NB4 (cell line): ENCODE measurements around the gene NLRP2B.
"Not testable (repeated sequence)": the region's sequence is repeated elsewhere in the genome, so short reads cannot be mapped to it uniquely, and the experiment has no call there.

ENCODE experiments used
- DNase-seq: peaks from one replicate; pipeline ENCODE4 v3.0.0; 2010; ENCODE audit warnings: low read depth
- H3K4me3 ChIP-seq: one replicate; pipeline ENCODE4 v1.5.1; 2011; ENCODE audit warnings: mild to moderate bottlenecking, low read depth, low read length, moderate library complexity
- MAX ChIP-seq: IDR thresholded peaks from 2 replicates; pipeline ENCODE4 v1.6.1; 2011; ENCODE audit warnings: low read depth, low read length
- MYC ChIP-seq: IDR thresholded peaks from 2 replicates; pipeline ENCODE4 v1.6.1; 2011; ENCODE audit warnings: low read depth, low read length
- POLR2A ChIP-seq: IDR thresholded peaks from 2 replicates; pipeline ENCODE4 v1.6.1; 2011; ENCODE audit warnings: mild to moderate bottlenecking; ENCODE audit not compliant: insufficient read length; ENCODE audit errors: extremely low read depth
- TF ChIP-seq, protein P1 (sequence below): IDR thresholded peaks from one replicate; pipeline ENCODE4 v1.5.1; 2012; ENCODE audit warnings: low read depth, low read length

NLRP2B gene

GRCh38 chrX:57647020-57647419 is 33.0 kb downstream of the NLRP2B start:
- no peak overlapping the region for H3K4me3 ChIP-seq
- TF ChIP-seq MYC (no peak), MAX (no peak), POLR2A (no peak)
- TF ChIP-seq, protein P1, sequence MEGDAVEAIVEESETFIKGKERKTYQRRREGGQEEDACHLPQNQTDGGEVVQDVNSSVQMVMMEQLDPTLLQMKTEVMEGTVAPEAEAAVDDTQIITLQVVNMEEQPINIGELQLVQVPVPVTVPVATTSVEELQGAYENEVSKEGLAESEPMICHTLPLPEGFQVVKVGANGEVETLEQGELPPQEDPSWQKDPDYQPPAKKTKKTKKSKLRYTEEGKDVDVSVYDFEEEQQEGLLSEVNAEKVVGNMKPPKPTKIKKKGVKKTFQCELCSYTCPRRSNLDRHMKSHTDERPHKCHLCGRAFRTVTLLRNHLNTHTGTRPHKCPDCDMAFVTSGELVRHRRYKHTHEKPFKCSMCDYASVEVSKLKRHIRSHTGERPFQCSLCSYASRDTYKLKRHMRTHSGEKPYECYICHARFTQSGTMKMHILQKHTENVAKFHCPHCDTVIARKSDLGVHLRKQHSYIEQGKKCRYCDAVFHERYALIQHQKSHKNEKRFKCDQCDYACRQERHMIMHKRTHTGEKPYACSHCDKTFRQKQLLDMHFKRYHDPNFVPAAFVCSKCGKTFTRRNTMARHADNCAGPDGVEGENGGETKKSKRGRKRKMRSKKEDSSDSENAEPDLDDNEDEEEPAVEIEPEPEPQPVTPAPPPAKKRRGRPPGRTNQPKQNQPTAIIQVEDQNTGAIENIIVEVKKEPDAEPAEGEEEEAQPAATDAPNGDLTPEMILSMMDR = no peak

GRCh38 chrX:57643698-57644097 is 36.4 kb downstream of the NLRP2B start:
- no peak for DNase-seq
- no peak for TF ChIP-seq MAX
- no peak for TF ChIP-seq POLR2A
- H3K4me3 ChIP-seq = no peak overlapping the region

More at GRCh38 chrX:57647020-57647419, 33.0 kb downstream of the NLRP2B start:
- DNase-seq = no peak

DNA sequence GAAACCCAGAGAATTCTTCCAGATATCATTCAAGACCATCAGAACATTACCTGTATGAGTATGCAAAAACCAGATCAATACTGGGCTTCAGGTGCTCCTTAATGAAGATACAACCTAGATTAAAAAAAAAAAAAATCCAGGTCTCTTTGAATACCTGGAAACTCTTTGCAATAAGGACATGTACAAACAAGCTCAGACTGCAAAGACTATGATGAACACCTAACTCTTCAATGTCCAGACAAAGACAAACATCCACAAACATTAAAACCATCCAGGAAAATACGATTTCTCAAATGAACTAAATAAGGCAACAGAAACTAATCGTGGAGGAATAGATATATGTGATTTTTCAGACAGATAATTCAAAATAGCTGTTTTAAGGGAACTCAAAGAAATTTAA is 38.7 kb downstream of the NLRP2B start:
- TF ChIP-seq MAX (no peak), POLR2A (no peak), MYC (no peak)
- TF ChIP-seq, protein P1 = no peak
- no peak for DNase-seq

DNA sequence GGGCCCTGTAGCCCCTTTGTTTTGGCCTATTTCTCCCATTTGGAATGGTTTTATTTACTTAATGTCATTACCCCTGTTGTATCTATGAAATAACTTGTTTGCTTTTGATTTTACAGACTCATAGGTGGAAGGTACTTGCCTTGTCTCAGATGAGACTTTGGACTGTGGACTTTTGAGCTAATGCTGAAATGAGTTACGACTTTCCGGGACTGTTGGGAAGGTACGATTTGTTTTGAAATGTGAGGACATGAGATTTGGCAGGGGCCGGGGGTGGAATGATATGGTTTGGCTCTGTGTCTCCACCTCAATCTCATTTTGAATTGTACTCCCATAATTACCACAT is 39.4 kb downstream of the NLRP2B start:
- DNase-seq = no peak
- TF ChIP-seq, protein P1 = no peak
- no peak overlapping the region for H3K4me3 ChIP-seq

More for the DNA sequence above, 38.7 kb downstream of the NLRP2B start:
- H3K4me3 ChIP-seq = no peak overlapping the region

DNA sequence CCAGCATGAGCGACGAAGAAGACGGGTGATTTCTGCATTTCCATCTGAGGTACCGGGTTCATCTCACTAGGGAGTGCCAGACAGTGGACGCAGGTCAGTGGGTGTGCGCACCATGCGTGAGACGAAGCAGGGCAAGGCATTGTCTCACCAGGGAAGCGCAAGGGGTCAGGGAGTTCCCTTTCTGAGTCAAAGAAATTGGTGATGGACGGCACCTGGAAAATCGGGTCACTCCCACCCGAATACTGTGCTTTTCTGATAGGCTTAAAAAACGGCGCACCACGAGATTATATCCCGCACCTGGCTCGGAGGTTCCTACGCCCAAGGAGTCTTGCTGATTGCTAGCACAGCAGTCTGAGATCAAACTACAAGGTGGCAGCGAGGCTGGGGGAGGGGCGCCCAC is 50.6 kb downstream of the NLRP2B start:
- DNase-seq, H3K4me3 ChIP-seq: not testable (repeated sequence)
